ENCODE measurements around the gene SMARCD3. TPM values are rescaled to one million over a fixed set of nuclear protein-coding genes. Genes with fewer than 3 reads are reported as not detected.

The SMARCD3 gene
- total and polyA plus RNA-seq, 2 of the 4 experiments (the other 2 are of a cell fraction) = 37.5 to 48.5 TPM

DNA sequence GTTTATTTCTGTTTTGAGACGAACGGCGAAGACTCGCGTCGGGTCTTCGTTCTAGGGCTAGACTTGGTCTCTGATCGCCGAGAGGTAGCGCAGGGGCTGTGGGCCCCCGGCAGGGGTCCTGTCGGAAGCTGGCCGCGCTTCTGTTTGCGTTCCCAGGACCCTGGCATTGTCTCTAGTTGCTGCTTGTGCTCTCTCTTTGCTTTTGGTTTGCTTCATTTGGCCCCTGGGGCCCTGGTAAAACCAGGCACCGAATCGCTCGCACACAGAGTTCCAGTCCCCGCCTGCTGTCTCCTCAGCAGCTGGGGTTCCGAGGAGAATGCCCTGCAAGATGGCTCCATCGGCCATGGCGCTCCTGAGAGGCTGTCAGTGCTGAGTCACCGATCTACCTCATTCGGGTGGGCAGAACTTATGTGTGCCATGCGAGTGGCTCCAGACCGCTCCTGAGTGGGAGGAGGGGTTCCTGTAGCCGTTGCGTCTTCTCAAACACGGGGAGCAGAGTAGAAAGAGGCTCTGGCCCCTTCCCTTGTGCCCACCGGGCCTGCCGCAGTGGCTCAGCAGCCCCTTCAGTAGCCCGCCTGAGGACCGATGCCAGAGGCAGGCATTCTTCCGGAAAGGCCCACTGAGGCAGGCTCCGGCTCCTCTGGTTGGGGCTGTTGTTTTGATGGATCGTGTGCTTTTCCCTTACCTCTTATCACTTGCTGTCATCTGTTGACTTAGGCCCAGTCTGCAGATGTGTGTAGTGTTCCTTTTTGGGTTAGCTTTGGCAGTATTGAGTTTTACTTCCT, 15.4 kb downstream of the SMARCD3 start:
- no peaks in the 10 kb centered on the region for H3K27me3 ChIP-seq (ENCODE audit: control insufficient read depth, insufficient read depth, low read length)
- DNase-seq = peak; percentile 89
- in situ Hi-C loops (cut with MboI; ENCODE audit: low sequenced_read_pairs) = no loop called here
- H3K9me1 ChIP-seq (ENCODE audit: insufficient read depth, low read length) = peaks cover 4% of the 10 kb centered on the region; the same call in 1 of the 2 replicates
- peak overlapping the region; percentile 100 for H2AK9ac ChIP-seq (replicated peaks; ENCODE audit: low read depth, low read length, poor library complexity)
- peak overlapping the region; percentile 64 for H2BK5ac ChIP-seq (ENCODE audit: low read depth, low read length, poor library complexity, severe bottlenecking)
- ChIA-PET CTCF (interaction anchor here (1.0 to 1.5 kb wide), 2 partner anchors 11 kb away, joined by 5 to 6 read pairs; no protein-coding TSS in a partner anchor), POLR2A (ENCODE audit: unreplicated experiment) (interaction anchor here (0.6 kb wide), 2 partner anchors 11 to 19 kb away, joined by 4 read pairs; no protein-coding TSS in a partner anchor)
- H3K4me1 ChIP-seq (ENCODE audit: control insufficient read depth, insufficient read depth, low read length) = peaks cover 12% of the 10 kb centered on the region
- H3K23ac ChIP-seq (ENCODE audit: low read depth, low read length) = peak overlapping the region; percentile 72
- H4K91ac ChIP-seq (ENCODE audit: insufficient read depth, low read depth, low read length) = peak overlapping the region; percentile 89
- peak overlapping the region; percentile 85 for H3K9ac ChIP-seq (ENCODE audit: low read depth, low read length)
- peak overlapping the region; percentile 76 for H3K4me3 ChIP-seq (ENCODE audit: insufficient read depth, low read depth, low read length)
- intact Hi-C loops (cut with micrococcal nuclease) = no loop called here
- peak overlapping the region; percentile 82 for H3K14ac ChIP-seq (replicated peaks; ENCODE audit: low read depth, low read length)
- H3K27ac ChIP-seq (ENCODE audit: insufficient read depth, low read length) = peak overlapping the region; percentile 84
- H2BK20ac ChIP-seq (ENCODE audit: low read depth, low read length) = no peak overlapping the region
- H2AK5ac ChIP-seq (ENCODE audit: low read depth, low read length) = peak overlapping the region; percentile 91
- H3K4me2 ChIP-seq (ENCODE audit: low read depth, low read length) = peak overlapping the region; percentile 69
- peak overlapping the region; percentile 43 for H4K5ac ChIP-seq (ENCODE audit: low read depth, low read length)
- no peaks in the 10 kb centered on the region for H3K9me3 ChIP-seq (ENCODE audit: control insufficient read depth, insufficient read depth, low read length)
- ATAC-seq (ENCODE audit: low read depth) = peak; percentile 77
- H3K56ac ChIP-seq (ENCODE audit: extremely low read depth, insufficient read depth, low read length) = peak overlapping the region; percentile 89
- H2BK15ac ChIP-seq (ENCODE audit: low read depth, low read length) = no peak overlapping the region
- peak overlapping the region; percentile 95 for H3K4ac ChIP-seq (ENCODE audit: low read depth, low read length)
- BruUV-seq (replicated peaks) = no TSS peak
- H2BK120ac ChIP-seq (ENCODE audit: low read depth, low read length) = peak overlapping the region; percentile 26; the same call in 1 of the 2 replicates
- WGBS, 2 experiments (ENCODE audit: extremely low coverage in 2 of 2, insufficient read length in 1 of 2) = 3% methylated on average over 22 of the region's 36 CpGs; no CpG with 5 or more reads in 1 of the 2 experiments
- H3K36me3 ChIP-seq (ENCODE audit: control insufficient read depth, insufficient read depth, low read length) = peaks cover 34% of the 10 kb centered on the region
- peaks cover 0 to 55% of the 10 kb centered on the region in 2 experiments; a peak in 2 of 4 replicates for H3K79me1 ChIP-seq (ENCODE audit: low read depth in 1 of 2, low read length in 2 of 2)
- peaks cover 54% of the 10 kb centered on the region for H4K20me1 ChIP-seq (ENCODE audit: insufficient read depth, low read length)
- H4K8ac ChIP-seq (ENCODE audit: low read depth in 2 of 2, low read length in 2 of 2) = peak overlapping the region; percentile 79 to 84
- peak overlapping the region; percentile 99 for H2AFZ ChIP-seq (replicated peaks; ENCODE audit: low read length, poor library complexity)
- peak overlapping the region; percentile 0; the same call in 1 of the 2 replicates for H3K18ac ChIP-seq (ENCODE audit: low read depth, low read length)
- dilution Hi-C loops (cut with HindIII; ENCODE audit: low sequenced_read_pairs, unreplicated experiment) = no loop called here
- TF ChIP-seq SMC3 (IDR thresholded peaks at IDR 0.05; ENCODE audit: low read depth, low read length) (no peak), RCOR1 (IDR thresholded peaks at IDR 0.05; ENCODE audit: insufficient replicate concordance, low read length) (no peak), MAFK (IDR thresholded peaks at IDR 0.05; ENCODE audit: low read depth, low read length) (peak; percentile 52), MXI1 (IDR thresholded peaks at IDR 0.05; ENCODE audit: borderline replicate concordance, low read depth, low read length) (peak; percentile 87; the same call in 1 of the 2 replicates), FOS (IDR thresholded peaks at IDR 0.05; ENCODE audit: low read depth, low read length) (peak; percentile 62), ELK1 (IDR thresholded peaks at IDR 0.05; ENCODE audit: borderline replicate concordance, low read depth, low read length) (no peak), RFX5 (IDR thresholded peaks at IDR 0.05; ENCODE audit: low read depth, low read length) (no peak), BHLHE40 (IDR thresholded peaks at IDR 0.05; ENCODE audit: low read depth, low read length) (no peak), CHD1 (IDR thresholded peaks at IDR 0.05; ENCODE audit: low read depth, low read length) (no peak; the same call in 1 of the 2 replicates), POLR2A (IDR thresholded peaks at IDR 0.05; ENCODE audit: low read depth, low read length) (peak; percentile 91), CEBPB (IDR thresholded peaks at IDR 0.05; ENCODE audit: low read depth, low read length) (no peak), RAD21 (IDR thresholded peaks at IDR 0.05; ENCODE audit: low read length) (no peak)
- TF ChIP-seq, protein P1, sequence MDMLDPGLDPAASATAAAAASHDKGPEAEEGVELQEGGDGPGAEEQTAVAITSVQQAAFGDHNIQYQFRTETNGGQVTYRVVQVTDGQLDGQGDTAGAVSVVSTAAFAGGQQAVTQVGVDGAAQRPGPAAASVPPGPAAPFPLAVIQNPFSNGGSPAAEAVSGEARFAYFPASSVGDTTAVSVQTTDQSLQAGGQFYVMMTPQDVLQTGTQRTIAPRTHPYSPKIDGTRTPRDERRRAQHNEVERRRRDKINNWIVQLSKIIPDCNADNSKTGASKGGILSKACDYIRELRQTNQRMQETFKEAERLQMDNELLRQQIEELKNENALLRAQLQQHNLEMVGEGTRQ (IDR thresholded peaks at IDR 0.05; ENCODE audit: low read depth, low read length) = no peak
- TF ChIP-seq, protein P2, sequence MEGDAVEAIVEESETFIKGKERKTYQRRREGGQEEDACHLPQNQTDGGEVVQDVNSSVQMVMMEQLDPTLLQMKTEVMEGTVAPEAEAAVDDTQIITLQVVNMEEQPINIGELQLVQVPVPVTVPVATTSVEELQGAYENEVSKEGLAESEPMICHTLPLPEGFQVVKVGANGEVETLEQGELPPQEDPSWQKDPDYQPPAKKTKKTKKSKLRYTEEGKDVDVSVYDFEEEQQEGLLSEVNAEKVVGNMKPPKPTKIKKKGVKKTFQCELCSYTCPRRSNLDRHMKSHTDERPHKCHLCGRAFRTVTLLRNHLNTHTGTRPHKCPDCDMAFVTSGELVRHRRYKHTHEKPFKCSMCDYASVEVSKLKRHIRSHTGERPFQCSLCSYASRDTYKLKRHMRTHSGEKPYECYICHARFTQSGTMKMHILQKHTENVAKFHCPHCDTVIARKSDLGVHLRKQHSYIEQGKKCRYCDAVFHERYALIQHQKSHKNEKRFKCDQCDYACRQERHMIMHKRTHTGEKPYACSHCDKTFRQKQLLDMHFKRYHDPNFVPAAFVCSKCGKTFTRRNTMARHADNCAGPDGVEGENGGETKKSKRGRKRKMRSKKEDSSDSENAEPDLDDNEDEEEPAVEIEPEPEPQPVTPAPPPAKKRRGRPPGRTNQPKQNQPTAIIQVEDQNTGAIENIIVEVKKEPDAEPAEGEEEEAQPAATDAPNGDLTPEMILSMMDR (conservative IDR thresholded peaks at IDR 0.05; ENCODE audit: low read depth, low read length) = no peak
